Measurements from ENCODE around the gene MSANTD2. TPM values are rescaled to one million over a fixed set of nuclear protein-coding genes. Genes with fewer than 3 reads are reported as not detected.
A peak's percentile ranks its signal among the peaks of the same experiment; 100 is the strongest.

Gene MSANTD2
- 5.3 TPM for total RNA-seq
- long read RNA-seq, partial matches to known transcripts, result 0 of 6 reads
- long read RNA-seq, other reads (novel, unspliced or antisense), result 1 of 6 reads

DNA sequence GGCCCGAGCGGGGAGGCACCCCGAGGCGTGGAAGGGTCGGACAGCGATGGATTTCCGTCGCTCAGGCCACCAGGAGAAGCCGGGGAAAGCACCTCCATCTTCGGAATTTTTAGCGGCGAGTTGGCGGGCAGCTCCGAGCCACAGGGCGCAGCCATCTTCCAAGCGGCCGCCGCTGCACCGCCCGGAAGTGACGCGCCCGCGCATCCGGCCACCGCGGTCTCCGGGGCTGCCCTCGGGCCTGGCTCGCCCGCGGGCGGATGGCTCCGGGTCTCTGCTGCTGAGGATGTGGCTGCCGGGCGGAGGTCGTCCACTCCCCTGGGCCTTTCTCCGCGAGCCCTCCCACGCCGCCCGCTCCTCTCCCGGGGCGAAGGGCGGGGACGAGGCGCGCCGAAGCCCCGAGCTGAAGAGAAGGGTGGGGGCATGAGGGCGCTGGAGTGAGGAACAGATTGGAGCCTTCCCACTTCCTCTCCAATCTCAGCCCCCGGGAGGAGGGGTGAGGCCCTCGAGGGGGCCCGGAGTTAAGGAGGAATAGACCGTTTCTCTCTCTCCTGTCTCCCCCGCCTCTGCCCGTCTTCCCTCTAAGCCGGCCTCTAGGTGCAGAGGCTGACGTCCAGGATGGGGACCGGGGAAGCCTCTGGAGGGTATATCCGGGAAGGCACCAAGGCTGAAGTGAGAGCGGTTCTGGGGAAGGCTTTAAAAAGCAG is at the start of gene MSANTD2:
Gene MSANTD2 (minus strand): TSS at position 181 of the 704 bp plus-strand sequence. CDS start 26 bp downstream, at position 155.
- peak; percentile 93 for DNase-seq (ENCODE audit: low spot score)
- intact Hi-C loops (cut with DNase I), result loop anchor here (1.0 to 2.0 kb wide), 2 partner anchors 36 to 127 kb away; partner anchors contain the start of genes SIAE and SPA17

DNA sequence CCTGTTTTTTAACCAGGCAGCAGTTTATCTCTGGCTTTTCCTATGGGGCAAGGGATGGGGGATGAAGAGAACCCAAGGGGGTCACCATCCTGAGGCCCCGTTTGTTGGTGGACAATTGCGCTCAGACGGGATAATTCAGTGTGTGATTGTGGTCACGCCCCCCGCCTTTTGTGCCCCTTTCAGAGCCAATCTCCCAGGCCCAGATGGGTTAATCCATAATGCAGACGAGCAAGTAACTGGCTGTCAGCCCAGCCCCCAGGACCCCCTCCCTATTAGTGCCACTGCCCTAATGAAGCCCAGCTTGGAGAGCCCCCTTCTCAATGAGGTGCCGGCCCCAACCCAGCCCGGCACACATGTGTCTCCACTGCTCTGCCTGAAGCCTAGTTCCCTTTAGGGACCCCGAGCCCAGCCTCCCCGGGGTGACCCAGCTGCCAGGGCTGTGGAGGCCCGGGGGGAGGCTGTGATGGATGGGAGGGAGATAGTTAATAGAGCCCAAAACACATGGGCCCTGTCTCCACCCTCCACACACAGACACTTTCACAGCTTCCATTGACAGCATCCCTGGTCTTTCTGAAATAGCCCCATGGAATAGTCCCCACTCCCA is 46.0 kb upstream of the MSANTD2 start:
- intact Hi-C loops (cut with DNase I), result no loop called here
- no peak for DNase-seq (ENCODE audit: low spot score)

DNA sequence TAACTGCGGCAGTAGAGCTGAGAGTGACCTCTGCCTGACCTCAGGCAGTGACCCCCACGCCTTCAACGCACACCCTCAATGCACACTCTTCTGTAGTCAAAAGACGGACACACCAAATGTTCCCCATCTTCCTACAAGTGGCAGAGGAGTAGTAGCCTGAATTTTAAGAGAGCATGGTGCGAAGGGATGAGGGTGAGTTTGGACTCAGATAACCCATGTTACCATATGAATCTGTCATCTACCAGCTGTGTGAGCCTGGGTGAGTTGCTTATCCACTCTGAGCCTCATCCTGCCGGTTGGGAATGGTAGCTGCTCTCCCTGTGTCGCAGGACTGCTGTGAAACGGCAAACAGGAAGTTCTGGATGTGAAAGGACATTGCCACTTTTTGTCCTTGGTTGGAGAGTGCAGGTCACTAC is 44.5 kb upstream of the MSANTD2 start:
- intact Hi-C loops (cut with DNase I), result no loop called here
- DNase-seq (ENCODE audit: low spot score), result no peak

DNA sequence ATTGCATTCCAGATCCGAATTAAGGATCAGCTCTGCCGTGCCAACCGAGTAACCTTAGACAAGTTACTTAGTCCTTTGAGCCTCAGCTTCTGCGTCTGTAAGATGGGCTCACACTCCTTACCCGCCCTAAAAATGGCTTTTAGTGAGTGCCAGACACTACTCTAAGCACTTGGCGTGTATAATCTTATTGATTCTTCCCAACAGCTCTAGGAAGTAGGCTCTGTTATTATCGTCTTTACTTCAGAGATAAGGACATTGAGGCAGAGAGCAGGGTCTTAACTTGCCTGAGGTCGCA is 43.4 kb upstream of the MSANTD2 start:
- DNase-seq (ENCODE audit: low spot score), result no peak
- intact Hi-C loops (cut with DNase I), result no loop called here

DNA sequence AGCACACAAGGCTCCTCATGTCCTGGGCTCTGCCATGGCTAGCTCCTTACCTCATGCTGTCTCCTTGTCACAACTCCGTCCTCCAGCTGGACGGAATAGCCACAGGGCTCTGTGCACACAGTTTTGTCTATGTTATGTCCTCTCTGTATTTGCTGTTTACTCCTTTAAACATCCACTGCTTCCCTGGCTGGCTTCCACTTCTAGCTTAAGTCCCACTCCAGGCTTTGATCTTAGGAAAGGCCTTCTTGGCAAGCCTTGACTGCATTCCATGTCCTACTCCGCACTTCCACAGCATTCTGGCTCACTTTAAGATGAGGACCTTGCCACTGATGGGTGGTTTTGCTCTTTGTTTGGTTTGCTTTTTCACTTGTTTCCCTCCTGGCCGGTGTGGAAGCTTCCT is 42.1 kb upstream of the MSANTD2 start:
- DNase-seq (ENCODE audit: low spot score), result no peak
- intact Hi-C loops (cut with DNase I), result no loop called here

DNA sequence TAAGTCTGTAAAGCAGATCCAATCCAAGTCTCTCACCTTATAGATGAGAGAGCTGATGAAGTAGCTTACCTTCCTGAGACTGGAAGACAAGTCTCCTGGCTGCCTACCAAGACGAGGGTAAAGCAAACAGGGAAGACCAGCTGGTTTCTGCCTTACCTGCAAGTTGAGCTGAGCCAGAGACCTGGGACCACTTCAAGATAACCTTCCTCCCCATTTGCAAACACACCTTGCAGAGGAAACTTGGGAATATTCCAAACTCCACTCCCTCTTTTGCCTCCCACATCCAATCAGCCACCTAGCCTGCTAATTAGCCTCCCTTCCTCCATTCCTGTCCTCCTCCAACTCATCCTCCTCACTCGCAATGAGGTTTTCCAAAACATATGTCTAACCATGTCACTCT is 41.6 kb upstream of the MSANTD2 start:
- intact Hi-C loops (cut with DNase I), result no loop called here
- no peak for DNase-seq (ENCODE audit: low spot score)

DNA sequence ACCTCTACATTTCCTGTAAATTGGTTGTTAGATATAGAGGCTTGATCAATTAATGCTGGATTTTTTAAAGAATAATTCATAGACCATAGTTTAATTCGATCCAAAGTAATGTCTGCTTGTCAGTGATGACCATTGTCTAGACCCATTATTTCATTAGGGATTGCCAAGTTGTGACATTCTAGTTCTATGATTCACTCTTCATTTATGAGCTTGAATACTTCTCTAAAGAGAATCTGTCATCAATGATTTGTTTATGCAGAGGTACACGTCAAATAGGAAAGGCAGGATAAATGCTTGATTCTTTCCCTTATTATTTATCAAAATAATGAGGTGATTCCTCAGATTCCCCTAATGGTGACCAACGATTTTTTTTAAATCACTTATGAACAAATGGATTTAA is 41.0 kb upstream of the MSANTD2 start:
- intact Hi-C loops (cut with DNase I), result no loop called here
- DNase-seq (ENCODE audit: low spot score), result no peak

DNA sequence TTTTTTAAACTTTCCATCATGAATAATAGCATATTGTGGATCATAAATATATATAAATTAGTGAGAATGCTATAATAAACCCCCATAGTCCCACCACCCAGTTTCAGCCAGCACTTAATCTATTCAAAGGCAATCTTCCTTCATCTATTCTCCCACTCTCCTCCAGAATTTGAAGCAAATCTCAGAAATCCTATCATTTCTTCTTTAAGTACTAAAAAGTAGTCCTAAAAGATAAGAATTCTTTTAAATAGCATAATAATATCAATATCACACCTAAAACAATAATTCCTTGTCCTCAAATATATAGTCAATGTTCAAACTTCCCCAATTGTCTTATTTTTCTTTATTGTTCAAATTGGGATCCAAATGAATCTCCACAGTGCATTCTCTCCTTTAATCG is 40.5 kb upstream of the MSANTD2 start:
- DNase-seq (ENCODE audit: low spot score), result no peak
- intact Hi-C loops (cut with DNase I), result no loop called here

DNA sequence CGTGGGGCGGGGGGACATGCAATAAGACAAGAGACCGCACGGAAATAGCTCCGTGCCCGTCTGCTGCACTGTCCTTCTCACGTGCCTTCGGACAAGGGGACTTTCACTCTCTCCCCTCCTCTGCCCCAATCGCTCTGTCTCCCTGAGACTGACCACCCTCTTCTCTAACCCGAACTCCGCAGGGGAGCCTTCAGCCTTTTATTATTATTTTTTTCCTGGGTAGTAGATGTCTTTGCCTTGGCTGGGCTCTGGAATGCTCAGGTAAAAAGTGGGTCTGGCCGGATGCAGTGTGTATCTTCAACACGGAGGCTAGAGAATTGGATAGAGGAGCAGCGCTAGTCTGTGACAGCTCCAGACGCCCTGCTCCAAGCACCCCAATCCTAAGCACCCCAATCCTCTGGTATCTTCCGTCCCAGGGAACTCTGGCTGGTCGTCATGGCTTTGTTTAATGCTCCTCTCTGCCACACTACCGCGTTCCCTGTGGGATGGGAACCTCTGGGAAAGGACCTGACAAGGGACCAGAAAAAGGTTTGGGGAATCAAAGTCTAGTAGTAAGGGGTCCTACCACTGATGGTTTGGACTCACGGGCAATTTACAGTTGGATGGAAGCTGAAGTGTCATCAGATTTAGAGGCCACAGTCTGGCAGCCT is 39.9 kb upstream of the MSANTD2 start:
- DNase-seq (ENCODE audit: low spot score), result no peak
- intact Hi-C loops (cut with DNase I), result loop anchor here (5.0 kb wide), 1 partner anchor 78 kb away; the partner anchor contains the start of gene ESAM

DNA sequence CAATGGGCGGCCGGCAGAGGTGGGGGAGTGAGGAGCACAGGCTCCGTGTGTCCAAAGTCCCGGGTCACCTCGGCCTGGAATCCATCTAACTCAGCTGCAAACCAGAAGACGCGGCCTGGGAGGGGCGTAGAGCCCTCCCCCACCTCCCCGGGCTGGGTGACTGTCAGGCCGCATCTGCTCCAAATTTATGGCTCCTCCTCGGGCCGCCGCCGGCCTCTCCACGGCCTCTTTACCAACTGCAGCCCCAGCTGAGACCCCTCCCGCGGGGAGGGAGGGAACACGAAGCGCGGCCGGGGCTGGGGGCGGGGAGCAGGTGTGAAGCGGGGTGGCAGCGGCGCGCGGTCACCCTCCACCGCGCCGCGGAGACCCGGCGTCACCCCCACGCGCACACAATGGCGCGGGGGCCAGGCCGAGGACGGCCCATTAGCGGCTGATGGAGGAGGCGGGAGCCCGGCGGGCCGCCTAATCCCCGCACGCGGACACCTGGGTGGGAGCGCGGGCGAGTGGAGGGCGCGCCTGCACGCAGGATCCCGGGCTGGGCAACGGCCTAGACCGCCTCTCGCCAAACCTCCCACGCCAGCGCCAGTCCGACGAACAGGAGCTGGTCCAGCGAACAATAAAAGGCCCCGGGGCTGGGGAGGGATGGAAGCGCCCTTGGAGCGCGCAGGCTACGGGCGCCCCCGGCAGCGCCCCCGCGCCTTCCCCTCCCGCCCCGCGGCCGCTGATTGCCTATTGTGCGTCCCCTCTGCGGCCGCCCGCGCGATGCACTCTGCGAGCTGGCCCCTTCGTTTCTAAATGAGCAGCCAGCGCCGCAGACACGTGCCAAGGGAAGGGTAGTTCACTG is 39.1 kb upstream of the MSANTD2 start:
- no peak for DNase-seq (ENCODE audit: low spot score)
- intact Hi-C loops (cut with DNase I), result loop anchor here (5.0 kb wide), 1 partner anchor 77 kb away; the partner anchor contains the start of gene ESAM

DNA sequence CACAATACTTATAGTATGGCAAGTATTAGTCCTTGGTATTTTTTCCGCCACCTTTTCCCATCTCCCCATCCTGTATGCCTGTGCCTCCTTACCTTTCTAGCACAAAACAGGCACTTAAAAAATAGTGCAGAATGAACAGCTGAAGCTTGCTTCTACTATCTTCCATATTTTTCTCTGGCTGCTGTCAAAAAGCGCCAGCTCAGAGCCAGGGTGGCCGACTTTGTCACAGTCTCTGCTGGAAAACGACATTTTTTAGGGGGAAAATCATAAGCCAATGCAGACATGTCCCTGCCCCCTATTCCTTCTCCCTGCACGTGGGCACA is 38.6 kb upstream of the MSANTD2 start:
- DNase-seq (ENCODE audit: low spot score), result no peak
- intact Hi-C loops (cut with DNase I), result loop anchor here (5.0 kb wide), 1 partner anchor 76 kb away; the partner anchor contains the start of gene ESAM

DNA sequence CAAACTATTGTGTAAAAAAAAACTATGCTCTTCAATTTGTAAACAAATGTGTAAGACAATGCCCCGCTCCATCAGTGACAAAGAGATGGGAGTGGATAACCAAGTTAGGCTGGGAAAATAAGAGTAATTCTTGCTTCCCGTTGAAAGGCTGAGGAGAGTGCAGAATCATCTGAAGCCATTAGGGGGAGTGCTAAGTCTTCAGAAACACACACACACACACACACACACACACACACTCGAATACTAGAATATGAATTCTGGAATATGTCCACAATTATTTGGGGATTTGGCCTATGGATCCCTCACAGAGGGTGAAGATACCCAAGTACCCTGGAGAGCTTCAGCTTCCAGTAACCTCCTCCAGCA is 37.3 kb upstream of the MSANTD2 start:
- no peak for DNase-seq (ENCODE audit: low spot score)
- intact Hi-C loops (cut with DNase I), result loop anchor here (1.0 to 5.0 kb wide), 4 partner anchors 37 to 193 kb away; partner anchors contain the start of genes ESAM and MSANTD2

DNA sequence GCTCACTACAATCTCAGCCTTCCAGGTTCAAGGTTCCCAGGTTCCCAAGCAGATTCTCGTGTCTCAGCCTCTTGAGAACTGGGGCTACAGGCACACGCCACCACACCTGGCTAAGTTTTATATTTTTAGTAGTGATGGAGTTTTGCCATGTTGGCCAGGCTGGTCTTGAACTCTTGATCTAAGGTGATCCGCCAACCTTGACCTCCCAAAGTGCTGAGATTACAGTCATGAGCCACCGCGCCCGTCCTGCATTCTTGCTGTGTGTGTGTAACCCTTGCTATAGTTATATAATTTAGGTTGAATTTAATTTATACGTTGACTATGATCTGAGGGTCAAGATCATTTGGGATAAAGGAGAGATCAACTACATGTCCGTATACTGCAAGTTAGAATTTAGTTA is 35.7 kb upstream of the MSANTD2 start:
- DNase-seq (ENCODE audit: low spot score), result no peak
- intact Hi-C loops (cut with DNase I), result loop anchor here (2.0 to 5.0 kb wide), 3 partner anchors 35 to 191 kb away; partner anchors contain the start of genes ESAM and MSANTD2

DNA sequence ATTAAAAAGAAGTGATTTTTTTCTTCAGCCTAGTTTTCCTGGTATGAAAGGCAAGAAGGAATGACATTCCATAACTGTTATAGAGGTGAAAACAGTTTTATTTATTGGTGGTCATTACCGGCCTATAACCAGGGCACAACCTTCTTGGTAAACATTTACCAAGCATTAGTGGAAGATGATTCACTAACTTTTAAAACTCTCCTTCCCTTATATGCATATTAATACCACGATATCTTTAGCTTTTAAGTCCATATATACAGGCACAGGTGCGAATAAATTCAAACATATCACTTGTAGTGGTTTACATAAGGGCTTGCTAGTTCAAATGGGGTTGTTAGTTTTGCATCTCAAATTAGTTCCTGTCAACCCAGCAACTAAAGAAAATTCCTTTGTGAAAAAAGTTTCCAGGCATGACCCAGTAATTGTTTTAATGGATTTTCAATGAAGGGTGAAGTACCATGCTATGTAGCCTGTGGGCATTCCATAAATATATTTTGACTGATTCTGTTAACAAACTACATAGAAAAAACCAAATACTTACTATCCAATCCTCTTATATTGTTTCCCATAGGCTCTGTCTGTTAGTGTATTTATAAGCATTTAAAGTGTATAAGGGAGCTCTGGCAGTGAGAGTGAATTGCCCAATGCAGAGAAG is 34.4 kb upstream of the MSANTD2 start:
- intact Hi-C loops (cut with DNase I), result loop anchor here (5.0 kb wide), 1 partner anchor 72 kb away; the partner anchor contains the start of gene ESAM
- DNase-seq (ENCODE audit: low spot score), result no peak

DNA sequence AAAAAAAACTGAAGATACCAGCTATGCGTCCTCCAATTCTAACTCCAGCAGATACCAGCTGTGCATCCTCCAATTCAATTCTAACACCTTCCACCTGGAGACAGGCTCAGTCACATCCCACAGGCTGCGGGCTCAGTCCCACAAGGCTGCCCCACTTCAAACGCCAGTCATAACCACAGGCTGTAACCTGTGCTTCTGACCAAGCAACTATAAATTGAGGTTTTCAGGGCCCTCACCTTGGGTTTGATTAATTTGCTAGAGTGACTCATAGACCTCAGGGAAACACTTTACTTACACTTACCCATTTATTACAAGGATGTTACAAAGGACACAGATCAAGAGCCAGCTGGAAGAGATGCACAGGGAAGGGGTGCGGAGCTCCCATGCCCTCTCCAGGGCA is 32.4 kb upstream of the MSANTD2 start:
- DNase-seq (ENCODE audit: low spot score), result no peak
- intact Hi-C loops (cut with DNase I), result no loop called here

DNA sequence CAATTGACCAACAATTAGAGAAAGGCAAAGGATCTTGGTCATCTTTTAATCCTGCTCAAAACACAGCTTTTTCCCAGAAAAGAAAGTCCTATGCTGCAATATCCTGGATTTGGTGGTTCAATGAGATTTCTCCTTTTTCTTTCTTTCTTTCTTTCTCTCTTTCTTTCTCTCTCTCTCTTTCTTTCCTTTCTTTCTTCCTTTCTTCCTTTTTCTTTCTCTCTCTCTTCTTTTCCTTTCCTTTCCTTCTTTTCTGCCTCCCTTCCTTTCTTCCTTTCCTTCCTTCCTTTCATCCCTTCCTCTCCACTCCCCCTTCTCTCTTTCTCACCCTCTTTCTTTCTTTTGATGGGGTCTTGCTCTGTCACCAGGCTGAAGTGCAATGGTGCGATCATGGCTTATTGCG is 31.7 kb upstream of the MSANTD2 start:
- no peak for DNase-seq (ENCODE audit: low spot score)
- intact Hi-C loops (cut with DNase I), result no loop called here

DNA sequence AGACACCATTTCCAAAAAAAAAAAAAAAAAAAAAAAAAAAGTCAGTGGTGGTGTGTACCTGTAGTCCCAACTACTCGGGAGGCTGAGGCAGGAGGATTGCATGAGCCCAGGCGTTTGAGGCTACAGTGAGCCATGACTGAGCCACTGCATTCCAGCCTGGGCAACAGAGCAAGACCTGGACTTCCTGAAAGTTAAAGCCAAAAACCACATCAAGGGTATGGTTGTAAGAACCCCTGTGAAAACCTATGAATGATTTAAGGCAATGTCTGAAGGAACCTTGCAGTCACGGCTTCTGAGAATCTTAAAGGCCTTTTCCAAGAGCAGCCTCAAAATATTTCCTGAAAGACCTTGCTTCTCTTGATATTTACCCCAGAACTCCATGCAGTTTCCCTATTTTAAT is 30.5 kb upstream of the MSANTD2 start:
- intact Hi-C loops (cut with DNase I), result no loop called here

DNA sequence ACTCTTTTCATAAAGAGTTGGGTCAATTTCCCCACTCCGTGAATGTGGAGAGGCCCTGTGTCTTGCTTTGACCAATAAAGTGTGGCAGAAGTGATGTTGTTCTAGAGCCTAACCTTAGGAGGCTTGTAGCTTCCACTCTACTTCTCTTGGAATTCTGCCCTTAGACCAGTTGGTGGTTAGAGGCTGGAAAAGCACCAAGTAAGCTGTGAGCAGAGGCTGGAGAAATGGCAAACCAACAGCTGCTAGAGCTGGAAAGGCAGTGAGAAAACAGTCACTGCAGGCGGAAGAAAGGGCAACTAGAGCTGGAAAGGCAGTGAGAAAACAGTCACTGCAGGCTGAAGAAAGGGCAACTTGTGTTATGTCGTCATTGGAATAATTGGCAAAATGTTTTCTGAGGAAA is 29.8 kb upstream of the MSANTD2 start:
- no peak for DNase-seq (ENCODE audit: low spot score)
- intact Hi-C loops (cut with DNase I), result no loop called here

More for the DNA sequence above, 30.5 kb upstream of the MSANTD2 start:
- DNase-seq (ENCODE audit: low spot score), result no peak

DNA sequence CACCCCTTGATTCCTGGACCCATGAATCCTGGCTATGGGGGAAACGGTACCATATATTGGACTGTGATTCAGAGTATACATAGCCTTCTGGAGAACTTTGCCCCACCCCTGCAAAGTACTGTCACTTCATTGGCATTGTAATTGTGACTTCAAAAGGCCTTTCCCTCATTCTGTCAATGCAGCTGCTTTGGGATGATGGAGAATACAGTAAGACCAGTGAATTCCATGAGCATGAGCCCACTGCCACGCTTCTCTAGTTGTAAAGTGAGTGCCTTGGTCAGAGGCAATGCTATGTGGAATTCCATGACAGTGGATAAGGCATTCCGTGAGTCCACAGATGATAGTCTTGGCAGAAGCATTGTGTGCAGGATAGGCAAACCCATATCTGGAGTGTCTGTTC is 25.7 kb upstream of the MSANTD2 start:
- no peak for DNase-seq (ENCODE audit: low spot score)
- intact Hi-C loops (cut with DNase I), result no loop called here
